NT2/D1 (cell line): ENCODE results near the gene BMP3.
"Not testable (repeated sequence)": the region's sequence is repeated elsewhere in the genome, so short reads cannot be mapped to it uniquely, and the experiment has no call there.

Experiments
- DNase-seq: peaks from one replicate; pipeline ENCODE4 v3.0.0-alpha.2; 2011; ENCODE audit warnings: low read depth, low spot score
- H3K27me3 ChIP-seq: 2 replicates; pipeline ENCODE4 v1.6.0; 2011; ENCODE audit warnings: mild to moderate bottlenecking; ENCODE audit not compliant: insufficient read length, insufficient read depth
- H3K36me3 ChIP-seq: 2 replicates; pipeline ENCODE4 v1.6.1; 2011; ENCODE audit warnings: mild to moderate bottlenecking, low read length, mixed read lengths; ENCODE audit not compliant: insufficient read depth, insufficient read length
- H3K4me1 ChIP-seq: 2 replicates; pipeline ENCODE4 v1.5.1; 2011; ENCODE audit not compliant: insufficient read depth, insufficient read length
- H3K4me3 ChIP-seq: 2 replicates; pipeline ENCODE4 v1.5.1; 2011; ENCODE audit warnings: low read depth; ENCODE audit not compliant: insufficient read length
- H3K9ac ChIP-seq: 2 replicates; pipeline ENCODE4 v1.6.0; 2011; ENCODE audit warnings: low read depth; ENCODE audit not compliant: insufficient read length
- H3K9me3 ChIP-seq: 2 replicates; pipeline ENCODE4 v1.5.1; 2011; ENCODE audit warnings: mild to moderate bottlenecking, low read length; ENCODE audit not compliant: insufficient read depth
- SUZ12 ChIP-seq: IDR thresholded peaks from 2 replicates; pipeline ENCODE4 v1.6.1; 2011; ENCODE audit not compliant: insufficient read length, insufficient read depth; ENCODE audit errors: extremely low read depth
- YY1 ChIP-seq: IDR thresholded peaks from 2 replicates; pipeline ENCODE4 v1.6.1; 2011; ENCODE audit not compliant: insufficient read length, insufficient read depth
- ZNF274 ChIP-seq: IDR thresholded peaks from 2 replicates; pipeline ENCODE4 v1.6.1; 2011; ENCODE audit warnings: mild to moderate bottlenecking, low read depth, low read length

BMP3 gene

DNA sequence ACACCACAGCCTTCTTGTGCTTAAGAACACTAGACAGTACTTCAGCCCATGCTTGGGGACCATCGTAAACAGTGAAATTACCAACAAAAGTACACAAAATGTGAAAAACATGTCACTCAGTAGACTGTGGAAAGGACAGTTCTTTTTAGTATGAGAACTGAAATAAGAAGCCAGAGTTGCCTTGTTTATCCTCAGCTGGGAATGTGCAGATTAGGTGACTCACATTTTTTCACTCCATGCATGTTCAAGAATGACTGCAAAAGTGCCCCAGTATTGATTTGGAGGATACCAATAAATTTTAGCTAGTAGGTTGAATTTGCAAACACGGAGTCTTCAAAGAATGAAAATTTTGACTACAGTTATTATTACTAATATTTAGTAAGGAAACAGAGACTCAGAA, 23.1 kb upstream of the BMP3 start:
- H3K4me3 ChIP-seq = no peak overlapping the region
- H3K9me3 ChIP-seq = no peaks in the 10 kb centered on the region; the same call in 1 of the 2 replicates
- no peaks in the 10 kb centered on the region for H3K4me1 ChIP-seq
- TF ChIP-seq SUZ12 (no peak), ZNF274 (no peak), YY1 (no peak)
- H3K27me3 ChIP-seq = no peaks in the 10 kb centered on the region
- no peak overlapping the region for H3K9ac ChIP-seq
- H3K36me3 ChIP-seq = no peaks in the 10 kb centered on the region
- DNase-seq = no peak

DNA sequence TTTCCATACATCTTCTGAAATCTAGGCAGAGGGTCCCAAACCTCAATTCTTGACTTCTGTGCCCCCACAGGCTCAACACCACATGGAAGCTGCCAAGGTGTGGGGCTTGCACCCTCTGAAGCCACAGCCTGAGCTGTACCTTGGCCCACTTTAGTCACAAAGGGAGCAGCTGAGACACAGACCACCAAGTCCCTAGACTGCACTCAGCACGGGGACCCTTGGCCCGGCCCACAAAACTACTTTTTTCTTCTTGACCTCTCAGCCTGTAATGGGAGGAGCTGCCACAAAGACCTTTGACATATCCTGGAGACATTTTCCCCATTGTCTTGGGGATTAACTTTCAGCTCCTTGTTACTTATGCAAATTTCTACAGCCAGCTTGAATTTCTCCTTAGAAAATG, 13.9 kb upstream of the BMP3 start:
- not testable (repeated sequence) for H3K4me1 ChIP-seq, H3K4me3 ChIP-seq

GRCh38 chr4:81019006-81019405, 11.5 kb upstream of the BMP3 start:
- no peaks in the 10 kb centered on the region for H3K9me3 ChIP-seq
- no peaks in the 10 kb centered on the region for H3K4me1 ChIP-seq
- H3K9ac ChIP-seq = no peak overlapping the region
- no peak for TF ChIP-seq ZNF274
- TF ChIP-seq SUZ12 = no peak
- TF ChIP-seq YY1 = no peak
- no peak for DNase-seq
- no peaks in the 10 kb centered on the region for H3K27me3 ChIP-seq
- no peak overlapping the region for H3K4me3 ChIP-seq
- H3K36me3 ChIP-seq = no peaks in the 10 kb centered on the region

More for the DNA sequence above, 13.9 kb upstream of the BMP3 start:
- H3K36me3 ChIP-seq, H3K9ac ChIP-seq, H3K27me3 ChIP-seq, H3K9me3 ChIP-seq, DNase-seq: not testable (repeated sequence)

DNA sequence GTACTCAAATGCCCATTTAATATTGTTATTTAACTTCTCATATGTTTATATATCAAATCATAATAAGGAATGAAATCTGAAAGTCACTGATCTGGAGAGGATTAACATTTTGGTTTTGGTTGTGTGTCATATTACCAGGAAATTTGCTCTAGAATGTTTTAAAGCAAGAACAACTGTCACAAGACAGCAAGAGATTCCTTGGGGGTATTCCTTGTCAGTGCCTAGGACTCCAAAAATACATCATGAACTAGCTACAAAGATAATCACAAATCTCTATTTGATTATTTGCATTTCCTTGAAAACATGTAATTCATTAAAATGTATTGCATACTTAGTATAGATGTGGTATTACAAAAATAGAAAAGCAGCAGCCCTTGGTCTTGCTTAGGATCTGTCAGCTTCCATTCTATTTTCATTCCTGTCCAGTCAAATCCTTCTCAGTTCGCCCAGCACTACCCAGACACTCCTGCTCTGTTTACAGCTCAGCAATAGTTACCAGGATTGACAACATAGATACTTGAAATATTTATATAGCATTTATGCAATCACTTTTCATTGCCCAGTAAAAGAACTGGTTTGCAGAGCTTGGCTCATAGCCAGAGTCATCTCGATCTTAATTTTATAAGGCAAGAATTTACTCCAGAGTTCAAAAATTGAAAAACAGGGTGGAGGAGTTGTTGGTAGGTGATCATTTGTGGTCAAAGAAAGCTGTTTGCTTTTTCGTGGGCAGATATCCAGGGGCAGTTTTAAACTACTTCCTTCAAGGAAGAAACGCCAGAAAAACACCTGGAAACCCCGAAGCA, 9.2 kb upstream of the BMP3 start:
- Histone ChIP-seq H3K27me3 (no peaks in the 10 kb centered on the region), H3K4me3 (no peak overlapping the region), H3K36me3 (no peaks in the 10 kb centered on the region), H3K9ac (no peak overlapping the region), H3K4me1 (no peaks in the 10 kb centered on the region), H3K9me3 (no peaks in the 10 kb centered on the region)
- TF ChIP-seq SUZ12 (no peak), YY1 (no peak), ZNF274 (no peak)
- no peak for DNase-seq

DNA sequence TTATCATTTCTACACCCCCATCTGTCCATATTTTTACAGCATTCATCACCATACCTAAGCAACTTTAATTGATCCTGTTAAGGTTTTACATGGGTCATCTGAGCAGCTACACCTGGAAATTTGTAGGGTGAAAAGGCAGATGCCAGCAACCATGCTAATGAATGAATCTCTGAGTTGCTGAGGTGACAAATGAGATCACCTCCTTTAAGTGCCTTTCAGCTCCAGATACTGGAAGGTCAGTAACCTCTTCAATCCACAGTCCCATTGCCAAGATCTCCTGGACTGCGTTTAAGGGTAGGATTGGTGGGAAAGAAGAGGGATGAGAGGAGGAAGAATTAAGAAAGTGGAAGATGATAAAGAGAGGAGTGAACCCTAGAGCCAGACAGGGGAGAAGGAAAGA, 8.5 kb upstream of the BMP3 start:
- no peaks in the 10 kb centered on the region for H3K4me1 ChIP-seq
- H3K9ac ChIP-seq = no peak overlapping the region
- H3K36me3 ChIP-seq = no peaks in the 10 kb centered on the region
- DNase-seq = no peak
- no peak for TF ChIP-seq SUZ12
- no peak for TF ChIP-seq ZNF274
- TF ChIP-seq YY1 = no peak
- no peaks in the 10 kb centered on the region for H3K27me3 ChIP-seq
- no peak overlapping the region for H3K4me3 ChIP-seq
- H3K9me3 ChIP-seq = no peaks in the 10 kb centered on the region

- no peak for DNase-seq
- H3K9ac ChIP-seq = no peak overlapping the region
- TF ChIP-seq YY1 = no peak
- no peak for TF ChIP-seq ZNF274
- no peak for TF ChIP-seq SUZ12
Observed at GRCh38 chr4:81023484-81023883, 7.0 kb upstream of the BMP3 start.

DNA sequence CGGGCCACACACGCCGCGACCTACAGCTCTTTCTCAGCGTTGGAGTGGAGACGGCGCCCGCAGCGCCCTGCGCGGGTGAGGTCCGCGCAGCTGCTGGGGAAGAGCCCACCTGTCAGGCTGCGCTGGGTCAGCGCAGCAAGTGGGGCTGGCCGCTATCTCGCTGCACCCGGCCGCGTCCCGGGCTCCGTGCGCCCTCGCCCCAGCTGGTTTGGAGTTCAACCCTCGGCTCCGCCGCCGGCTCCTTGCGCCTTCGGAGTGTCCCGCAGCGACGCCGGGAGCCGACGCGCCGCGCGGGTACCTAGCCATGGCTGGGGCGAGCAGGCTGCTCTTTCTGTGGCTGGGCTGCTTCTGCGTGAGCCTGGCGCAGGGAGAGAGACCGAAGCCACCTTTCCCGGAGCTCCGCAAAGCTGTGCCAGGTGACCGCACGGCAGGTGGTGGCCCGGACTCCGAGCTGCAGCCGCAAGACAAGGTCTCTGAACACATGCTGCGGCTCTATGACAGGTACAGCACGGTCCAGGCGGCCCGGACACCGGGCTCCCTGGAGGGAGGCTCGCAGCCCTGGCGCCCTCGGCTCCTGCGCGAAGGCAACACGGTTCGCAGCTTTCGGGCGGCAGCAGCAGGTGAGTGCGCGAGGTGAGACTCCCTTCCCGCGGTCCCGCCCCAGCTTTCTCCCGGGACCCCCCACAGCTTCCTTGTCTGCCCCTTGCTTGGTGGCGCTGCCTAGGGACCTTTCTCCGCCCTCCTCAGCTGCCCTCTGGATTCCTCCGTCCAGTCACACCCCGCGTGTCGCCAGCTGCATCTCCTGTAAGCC, 678 bp downstream of the BMP3 start:
- TF ChIP-seq ZNF274 (no peak), SUZ12 (no peak), YY1 (no peak)
- Histone ChIP-seq H3K4me3 (peak overlapping the region; percentile 57), H3K27me3 (peaks cover 58% of the 10 kb centered on the region), H3K36me3 (no peaks in the 10 kb centered on the region), H3K9ac (peak overlapping the region; percentile 64), H3K4me1 (no peaks in the 10 kb centered on the region), H3K9me3 (no peaks in the 10 kb centered on the region)
- no peak for DNase-seq

More at GRCh38 chr4:81023484-81023883, 7.0 kb upstream of the BMP3 start:
- Histone ChIP-seq H3K27me3 (peaks cover 6% of the 10 kb centered on the region), H3K36me3 (no peaks in the 10 kb centered on the region), H3K4me1 (no peaks in the 10 kb centered on the region), H3K9me3 (no peaks in the 10 kb centered on the region), H3K4me3 (no peak overlapping the region)
